Liver (tissue), 9 donors: ENCODE data around the gene ABCC11. TPM values are rescaled to one million over a fixed set of nuclear protein-coding genes. Genes with fewer than 3 reads are reported as not detected.

ENCODE experiments used
- DNase-seq: peaks from one replicate; pipeline ENCODE4 v3.0.0-alpha.2; 2017; ENCODE audit warnings: low spot score
- H3K27ac ChIP-seq, 2 donors: one replicate each; pipeline ENCODE4 v1.7.0; 2013; ENCODE audit warnings: inconsistent platforms in 2 of 2, low read length in 2 of 2, control low read depth in 1 of 2, low read depth in 1 of 2, mild to moderate bottlenecking in 1 of 2
- H3K27me3 ChIP-seq, 4 donors: one replicate each; pipeline versions ENCODE4 v1.6.1 to v1.7.0; 2013; ENCODE audit warnings: low read length in 3 of 4, inconsistent platforms in 1 of 4, mild to moderate bottlenecking in 1 of 4, moderate library complexity in 1 of 4; ENCODE audit not compliant: control insufficient read depth in 4 of 4, insufficient read depth in 4 of 4
- H3K36me3 ChIP-seq, 4 donors: one replicate each; pipeline versions ENCODE4 v1.6.1 to v1.7.0; 2013; ENCODE audit warnings: low read length in 3 of 4, mild to moderate bottlenecking in 3 of 4, low read depth in 1 of 4, moderate library complexity in 1 of 4; ENCODE audit not compliant: control insufficient read depth in 4 of 4, insufficient read depth in 3 of 4
- H3K4me1 ChIP-seq, 4 donors: one replicate each; pipeline versions ENCODE4 v1.6.1 to v1.7.0; 2013; ENCODE audit warnings: low read length in 3 of 4, mild to moderate bottlenecking in 3 of 4, moderate library complexity in 1 of 4; ENCODE audit not compliant: control insufficient read depth in 4 of 4, insufficient read depth in 4 of 4
- H3K4me3 ChIP-seq, 3 donors: one replicate each; pipeline versions ENCODE4 v1.6.1 to v1.7.0; 2013; ENCODE audit warnings: low read length in 3 of 3, control low read depth in 1 of 3, low read depth in 1 of 3, mild to moderate bottlenecking in 1 of 3
- H3K9ac ChIP-seq, 2 donors: one replicate each; pipeline ENCODE4 v1.7.0; 2013; ENCODE audit warnings: low read length in 2 of 2, mild to moderate bottlenecking in 2 of 2, moderate library complexity in 2 of 2, control low read depth in 1 of 2, low read depth in 1 of 2
- H3K9me3 ChIP-seq, 4 donors: one replicate each; pipeline versions ENCODE4 v1.6.1 to v1.7.0; 2013; ENCODE audit warnings: low read length in 3 of 4; ENCODE audit not compliant: control insufficient read depth in 4 of 4
- ATF3 ChIP-seq: IDR thresholded peaks from 2 replicates; pipeline ENCODE4 v1.6.1; 2016; ENCODE audit warnings: antibody characterized with exemption
- FOXA1 ChIP-seq: IDR thresholded peaks from 2 replicates; pipeline ENCODE4 v1.6.1; 2016; ENCODE audit warnings: antibody characterized with exemption
- FOXA2 ChIP-seq: IDR thresholded peaks from 2 replicates; pipeline ENCODE4 v1.6.1; 2016; ENCODE audit warnings: antibody characterized with exemption
- GABPA ChIP-seq, 2 donors: IDR thresholded peaks in 1 of 2; conservative IDR thresholded peaks in 1 of 2; 2 replicates each; pipeline ENCODE4 v1.6.1; 2016; ENCODE audit warnings: antibody characterized with exemption in 2 of 2, mild to moderate bottlenecking in 1 of 2, moderate library complexity in 1 of 2
- HNF4G ChIP-seq: IDR thresholded peaks from 2 replicates; pipeline ENCODE4 v1.6.1; 2016; ENCODE audit warnings: antibody characterized with exemption
- JUND ChIP-seq, 2 donors: IDR thresholded peaks; 2 replicates each; pipeline ENCODE4 v1.6.1; 2016; ENCODE audit warnings: antibody characterized with exemption in 2 of 2
- MAX ChIP-seq: IDR thresholded peaks from 2 replicates; pipeline ENCODE4 v1.6.1; 2016; ENCODE audit warnings: antibody characterized with exemption
- NR2F2 ChIP-seq: IDR thresholded peaks from 2 replicates; pipeline ENCODE4 v1.6.1; 2016; ENCODE audit warnings: antibody characterized with exemption
- RAD21 ChIP-seq, 2 donors: IDR thresholded peaks; 2 replicates each; pipeline ENCODE4 v1.6.1; 2016; ENCODE audit warnings: antibody characterized with exemption in 2 of 2, mild to moderate bottlenecking in 2 of 2
- REST ChIP-seq: IDR thresholded peaks from 2 replicates; pipeline ENCODE4 v1.6.1; 2016; ENCODE audit warnings: antibody characterized with exemption, mild to moderate bottlenecking
- RXRA ChIP-seq, 2 donors: IDR thresholded peaks; 2 replicates each; pipeline ENCODE4 v1.6.1; 2017 to 2018; ENCODE audit warnings: antibody characterized with exemption in 2 of 2, mild to moderate bottlenecking in 1 of 2
- SP1 ChIP-seq: IDR thresholded peaks from 2 replicates; pipeline ENCODE4 v1.6.1; 2018; ENCODE audit warnings: antibody characterized with exemption, mild to moderate bottlenecking
- TAF1 ChIP-seq: conservative IDR thresholded peaks from 2 replicates; pipeline ENCODE4 v1.6.1; 2016; ENCODE audit warnings: antibody characterized with exemption, mild to moderate bottlenecking
- YY1 ChIP-seq: IDR thresholded peaks from 2 replicates; pipeline ENCODE4 v1.6.1; 2016; ENCODE audit warnings: antibody characterized with exemption, mild to moderate bottlenecking
- WGBS: extraction: QIAGEN DNeasy Blood & Tissue Kit; methylation state at CpG from one replicate; pipeline ENCODE4 v1.1.7; 2013; 5-methylcytosine and 5-hydroxymethylcytosine counted together
- polyA plus RNA-seq, 2 donors: library from polyadenylated mRNA; stranded (reverse) in 1 of 2; unstranded in 1 of 2; fragments of 200-250 nt in 1 of 2; fragments of >200 nt in 1 of 2; fragmentation: Nextera tagmentation in 1 of 2; extraction: Ambion mirVana in 1 of 2; gene quantifications; one replicate each; pipeline versions ENCODE4 v1.2.1 to v1.2.3, GENCODE V29; 2013 to 2015
- total RNA-seq, 2 donors: library from RNA; depleted of rRNA; stranded (reverse); fragments of >200 nt; gene quantifications; one replicate each; pipeline ENCODE4 v1.2.3, GENCODE V29; 2014
- TF ChIP-seq, protein P1 (sequence below): IDR thresholded peaks from 2 replicates; pipeline ENCODE4 v1.6.1; 2016; ENCODE audit warnings: antibody characterized with exemption
- donor health status: healthy.
- donor health status: healthy.
- donor health status: healthy.
- donor health status: healthy.
- donor health status: healthy.

Gene ABCC11
- total and polyA plus RNA-seq, 4 donors: 1.4 to 22.3 (median 2.7) TPM

DNA sequence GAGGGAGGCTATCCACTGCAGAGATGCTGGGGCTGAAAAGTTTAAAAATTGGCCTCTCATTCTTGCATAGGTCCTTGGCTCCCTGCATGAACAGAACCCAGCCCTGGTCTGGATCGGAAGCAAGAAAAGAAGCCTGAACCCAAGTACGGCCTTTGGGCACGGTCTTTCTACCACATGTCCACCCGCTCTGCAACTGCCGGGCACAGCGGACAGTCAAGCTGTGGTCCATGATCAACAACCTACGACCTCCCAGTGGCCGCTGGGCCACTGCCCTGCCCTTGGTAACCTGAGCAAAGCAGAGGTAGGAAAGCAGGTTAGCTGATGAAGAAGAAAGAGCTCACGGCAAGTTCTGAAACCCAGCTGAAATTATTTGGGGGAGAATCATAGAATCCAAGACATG, 95.1 kb downstream of the ABCC11 start (continued):
- TF ChIP-seq, protein P1, sequence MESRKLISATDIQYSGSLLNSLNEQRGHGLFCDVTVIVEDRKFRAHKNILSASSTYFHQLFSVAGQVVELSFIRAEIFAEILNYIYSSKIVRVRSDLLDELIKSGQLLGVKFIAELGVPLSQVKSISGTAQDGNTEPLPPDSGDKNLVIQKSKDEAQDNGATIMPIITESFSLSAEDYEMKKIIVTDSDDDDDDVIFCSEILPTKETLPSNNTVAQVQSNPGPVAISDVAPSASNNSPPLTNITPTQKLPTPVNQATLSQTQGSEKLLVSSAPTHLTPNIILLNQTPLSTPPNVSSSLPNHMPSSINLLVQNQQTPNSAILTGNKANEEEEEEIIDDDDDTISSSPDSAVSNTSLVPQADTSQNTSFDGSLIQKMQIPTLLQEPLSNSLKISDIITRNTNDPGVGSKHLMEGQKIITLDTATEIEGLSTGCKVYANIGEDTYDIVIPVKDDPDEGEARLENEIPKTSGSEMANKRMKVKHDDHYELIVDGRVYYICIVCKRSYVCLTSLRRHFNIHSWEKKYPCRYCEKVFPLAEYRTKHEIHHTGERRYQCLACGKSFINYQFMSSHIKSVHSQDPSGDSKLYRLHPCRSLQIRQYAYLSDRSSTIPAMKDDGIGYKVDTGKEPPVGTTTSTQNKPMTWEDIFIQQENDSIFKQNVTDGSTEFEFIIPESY: no peak
- no peak for TF ChIP-seq FOXA2

DNA sequence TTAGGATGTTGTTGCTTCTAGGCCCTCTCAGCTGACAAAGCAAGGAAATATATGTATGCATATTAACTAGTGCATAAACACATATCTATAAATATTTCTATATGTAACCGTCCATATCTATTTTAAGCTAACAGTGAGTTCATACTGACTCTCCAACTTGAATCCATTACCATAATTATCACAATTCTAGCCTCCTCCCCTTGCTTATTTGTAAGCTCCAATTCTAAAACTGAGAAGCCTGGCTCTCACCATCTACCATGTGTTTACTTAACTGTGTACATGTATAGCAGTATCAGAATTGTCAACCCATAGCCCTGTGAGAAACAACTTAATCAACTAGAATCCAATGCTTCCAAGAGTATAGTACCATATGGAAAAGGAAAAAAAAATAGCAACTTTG, 96.6 kb downstream of the ABCC11 start:
- no peak for DNase-seq
- TF ChIP-seq REST (no peak), JUND (IDR thresholded peaks at IDR 0.05) (no peak), YY1 (no peak), SP1 (no peak), GABPA (IDR thresholded peaks at IDR 0.05 in 1 of 2, conservative IDR thresholded peaks at IDR 0.05 in 1 of 2) (no peak), TAF1 (no peak), RXRA (IDR thresholded peaks at IDR 0.05) (no peak), NR2F2 (no peak)
- Histone ChIP-seq H3K36me3 (no peaks in the 10 kb centered on the region), H3K9ac (no peak overlapping the region), H3K9me3 (peaks cover 0 to 1% (median 0%) of the 10 kb centered on the region in 4 donors), H3K27me3 (no peaks in the 10 kb centered on the region), H3K4me3 (no peak overlapping the region), H3K27ac (no peak overlapping the region), H3K4me1 (no peaks in the 10 kb centered on the region)
- 82% methylated on average over 1 of the region's 1 CpG for WGBS

- WGBS: 97% methylated on average over 4 of the region's 4 CpGs
- Histone ChIP-seq H3K9me3 (peaks cover 0 to 1% (median 0%) of the 10 kb centered on the region in 4 donors), H3K27ac (no peak overlapping the region), H3K36me3 (no peaks in the 10 kb centered on the region), H3K4me3 (no peak overlapping the region), H3K27me3 (no peaks in the 10 kb centered on the region), H3K9ac (no peak overlapping the region), H3K4me1 (no peaks in the 10 kb centered on the region)
- no peak for DNase-seq
- TF ChIP-seq FOXA1: no peak
- TF ChIP-seq FOXA2: no peak
- no peak for TF ChIP-seq NR2F2
- TF ChIP-seq HNF4G: no peak
- no peak for TF ChIP-seq RAD21 (IDR thresholded peaks at IDR 0.05)
- no peak for TF ChIP-seq MAX
- no peak for TF ChIP-seq SP1
- TF ChIP-seq GABPA (IDR thresholded peaks at IDR 0.05 in 1 of 2, conservative IDR thresholded peaks at IDR 0.05 in 1 of 2): no peak
- TF ChIP-seq ATF3: no peak
- TF ChIP-seq TAF1: no peak
- no peak for TF ChIP-seq RXRA (IDR thresholded peaks at IDR 0.05)
These were observed 100.6 kb downstream of the ABCC11 start for GRCh38 chr16:48146710-48147109.
